HG03469 (cell line): ENCODE results near the gene GRXCR1.

Experiments
- ATAC-seq: cut with Tn5 transposase; IDR thresholded peaks from one replicate; pipeline ENCODE4 v1.9.1; 2021; ENCODE audit warnings: mild to moderate bottlenecking, moderate library complexity, moderate number of reproducible peaks; ENCODE audit not compliant: unreplicated experiment

GRXCR1 gene

DNA sequence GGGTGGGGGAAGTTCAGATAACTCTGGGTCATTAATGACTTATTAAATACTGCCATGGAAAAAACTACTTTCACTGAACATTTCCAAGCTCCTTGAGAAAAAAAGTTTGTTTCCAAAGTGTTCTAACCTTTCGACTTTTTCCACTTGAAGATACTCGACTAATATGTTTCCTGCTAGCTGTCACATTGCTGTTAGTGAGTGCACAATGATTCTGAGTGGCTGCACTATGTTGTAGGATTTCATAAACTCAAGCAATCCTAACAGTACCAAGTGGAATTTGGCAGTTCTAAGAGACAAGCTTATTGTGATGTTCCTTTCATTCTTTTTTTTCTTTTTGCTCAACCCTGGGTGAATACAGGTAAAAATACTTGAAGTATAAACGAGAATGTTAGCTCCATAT, 33.4 kb downstream of the GRXCR1 start:
- no peak for ATAC-seq

DNA sequence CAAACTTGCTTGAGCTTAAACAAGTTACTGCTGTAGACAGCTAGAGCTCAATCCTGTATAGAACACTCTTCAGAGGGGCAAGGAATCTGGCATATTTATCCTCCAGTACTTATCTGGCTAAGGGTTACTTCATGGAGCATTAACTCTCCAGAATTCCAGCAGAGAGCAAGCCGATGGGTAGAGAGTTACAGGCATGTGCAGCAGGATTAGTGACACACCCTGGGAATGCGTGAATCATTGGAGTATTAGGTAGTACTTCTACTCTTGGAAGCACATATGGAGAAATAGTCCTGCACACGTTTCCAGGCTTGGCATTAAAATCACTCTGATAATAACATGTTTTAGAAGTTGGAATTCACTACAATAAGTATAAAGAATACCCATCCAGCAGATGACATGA, 35.4 kb downstream of the GRXCR1 start:
- ATAC-seq = no peak

- ATAC-seq = no peak
Measured at GRCh38 chr4:42928582-42928981, 36.1 kb downstream of the GRXCR1 start.

DNA sequence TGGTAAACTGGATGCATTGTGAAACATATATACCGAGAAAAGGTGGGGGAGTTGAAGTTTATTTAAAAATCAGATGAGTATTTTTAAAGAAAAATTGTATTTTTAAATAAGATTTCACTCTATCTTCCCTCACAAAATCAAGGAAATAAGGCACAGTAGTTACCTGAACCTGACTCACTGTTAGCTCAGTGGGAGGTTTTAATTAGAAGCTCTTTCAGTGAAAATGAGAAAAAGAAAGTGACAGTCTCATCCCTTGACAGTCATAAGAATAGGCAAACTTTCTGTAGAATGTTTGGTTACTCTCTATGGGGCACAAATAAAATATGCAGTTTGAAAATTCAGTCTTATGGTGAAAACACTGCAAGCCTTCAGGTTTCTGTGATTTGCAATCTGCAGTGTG, 49.7 kb downstream of the GRXCR1 start:
- ATAC-seq = no peak

- no peak for ATAC-seq
Measured at GRCh38 chr4:42945874-42946273, 53.4 kb downstream of the GRXCR1 start.

GRCh38 chr4:42953321-42953720, 60.8 kb downstream of the GRXCR1 start:
- ATAC-seq = no peak

GRCh38 chr4:42954963-42955669, 62.6 kb downstream of the GRXCR1 start:
- ATAC-seq = no peak

DNA sequence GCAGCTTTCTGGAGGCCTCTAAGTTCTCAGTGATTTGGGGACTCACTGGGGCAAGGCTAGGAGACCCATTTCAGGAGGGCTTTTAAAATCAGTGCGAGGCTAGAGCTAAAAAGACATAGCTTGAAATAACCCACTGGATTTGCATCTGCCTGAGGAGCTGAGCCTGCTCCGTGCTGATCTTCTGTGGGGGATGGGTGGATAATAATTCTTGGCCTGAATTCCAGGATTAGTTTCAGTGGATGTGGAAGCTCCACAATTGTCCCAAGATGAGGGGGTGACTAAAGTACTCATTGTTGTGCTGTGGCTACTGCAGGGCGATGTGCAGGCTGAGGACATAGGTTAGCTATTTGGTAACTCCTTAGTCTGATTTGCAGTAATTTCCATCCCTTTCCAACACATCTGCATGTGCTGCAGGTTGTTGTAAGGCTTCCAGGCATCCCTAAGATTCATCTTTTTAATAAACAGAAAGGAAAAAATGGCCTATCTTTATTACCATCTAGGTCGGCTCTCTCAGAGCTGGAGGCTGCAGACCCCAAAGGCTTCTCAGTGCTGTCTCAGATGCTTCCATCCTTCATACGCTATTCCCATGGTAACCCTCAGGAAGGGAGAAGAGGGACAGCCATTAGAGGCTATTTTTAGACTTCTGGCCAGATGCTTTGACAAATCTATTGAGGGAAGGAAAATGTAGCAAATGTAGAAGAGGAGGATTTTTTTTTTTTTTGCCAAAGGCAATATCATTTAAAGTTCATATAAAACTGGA, 63.4 kb downstream of the GRXCR1 start:
- ATAC-seq = no peak

GRCh38 chr4:42965326-42965725, 72.8 kb downstream of the GRXCR1 start:
- ATAC-seq = no peak

- ATAC-seq = no peak
Measured at GRCh38 chr4:42985976-42986375, 93.5 kb downstream of the GRXCR1 start.

DNA sequence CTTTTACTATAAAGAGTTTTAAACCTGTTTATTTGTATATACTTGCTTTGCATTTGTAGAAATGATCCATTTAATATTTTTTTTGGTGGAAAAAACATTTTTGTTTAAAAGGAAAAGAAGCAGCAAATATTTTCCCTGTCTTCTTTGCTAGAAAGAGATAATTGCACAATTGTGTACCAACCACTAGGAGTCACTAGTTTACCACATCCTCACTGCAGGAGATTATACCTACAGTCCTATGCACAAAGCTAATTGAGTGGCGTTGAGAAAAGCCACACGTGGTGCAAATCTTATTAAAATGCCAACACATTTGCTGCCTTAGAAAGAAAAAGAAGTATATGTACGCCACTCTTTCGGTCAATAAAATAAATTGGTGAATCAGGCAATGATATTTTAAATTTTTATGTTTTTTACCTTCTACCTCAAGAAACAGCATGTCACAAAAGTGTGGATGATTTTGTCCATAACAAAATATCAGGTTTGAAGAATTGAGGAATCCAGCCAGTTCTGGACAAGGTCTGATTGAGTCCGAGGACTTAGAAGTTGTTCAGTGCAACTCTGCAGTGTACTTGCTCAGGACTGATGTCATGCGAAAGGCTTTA, 102.9 kb downstream of the GRXCR1 start:
- ATAC-seq = peak; percentile 89

DNA sequence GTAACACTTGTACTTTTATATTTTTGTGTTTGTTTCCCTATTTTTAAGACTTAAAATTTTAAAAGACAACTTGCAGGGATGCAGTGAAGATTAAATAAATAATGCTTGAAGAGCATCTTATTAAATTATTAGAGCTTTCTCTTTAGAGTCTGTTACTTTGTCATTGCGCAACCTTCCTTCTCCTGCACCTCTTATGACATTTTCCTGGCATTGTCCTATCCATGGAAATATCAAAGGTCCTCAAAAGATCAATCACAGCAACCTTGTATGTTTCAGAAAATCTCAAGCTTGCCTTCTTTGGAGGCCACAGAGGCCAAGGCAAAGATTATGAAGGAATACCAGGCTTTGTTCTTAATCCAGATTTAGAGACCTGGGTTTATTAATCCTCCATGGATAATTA, 116.3 kb downstream of the GRXCR1 start:
- ATAC-seq = no peak

DNA sequence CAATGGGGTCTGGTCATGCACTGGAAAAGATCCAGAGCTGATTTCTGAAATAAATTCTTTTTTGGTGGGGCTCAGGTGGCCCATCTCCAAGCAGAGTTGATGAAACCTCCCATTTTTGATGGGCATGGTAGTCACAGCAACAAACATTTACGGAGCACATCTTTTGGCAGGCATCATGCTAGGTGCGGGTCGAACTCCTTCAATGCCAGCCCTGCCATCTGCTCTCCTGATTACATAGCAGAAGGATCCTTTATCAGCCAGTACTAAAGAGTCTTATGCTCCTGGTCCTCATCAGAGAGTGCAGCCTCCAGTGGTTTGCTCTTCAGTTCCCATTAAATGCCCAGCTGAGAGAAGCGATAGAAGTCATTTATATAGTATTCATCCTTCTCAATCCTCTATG, 121.7 kb downstream of the GRXCR1 start:
- ATAC-seq = no peak

DNA sequence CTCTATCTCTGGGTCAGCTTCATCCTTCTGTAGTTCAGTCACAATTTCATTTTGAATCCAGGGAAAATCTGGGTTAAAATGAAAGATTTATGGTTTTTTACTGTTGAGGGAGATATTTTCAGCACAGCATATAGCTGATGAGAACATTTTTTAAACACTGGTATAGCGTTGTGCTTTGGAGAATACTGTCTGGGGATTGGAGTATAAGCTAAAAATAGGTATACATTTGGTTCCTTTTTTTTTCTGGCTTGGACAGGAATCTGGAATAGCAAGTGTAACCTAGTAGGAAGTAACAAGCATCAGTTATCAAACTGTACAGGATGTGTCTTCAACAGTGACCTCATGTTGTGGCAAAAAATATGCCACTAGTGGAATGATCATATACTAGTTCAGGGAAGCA, 149.1 kb downstream of the GRXCR1 start:
- ATAC-seq = no peak

DNA sequence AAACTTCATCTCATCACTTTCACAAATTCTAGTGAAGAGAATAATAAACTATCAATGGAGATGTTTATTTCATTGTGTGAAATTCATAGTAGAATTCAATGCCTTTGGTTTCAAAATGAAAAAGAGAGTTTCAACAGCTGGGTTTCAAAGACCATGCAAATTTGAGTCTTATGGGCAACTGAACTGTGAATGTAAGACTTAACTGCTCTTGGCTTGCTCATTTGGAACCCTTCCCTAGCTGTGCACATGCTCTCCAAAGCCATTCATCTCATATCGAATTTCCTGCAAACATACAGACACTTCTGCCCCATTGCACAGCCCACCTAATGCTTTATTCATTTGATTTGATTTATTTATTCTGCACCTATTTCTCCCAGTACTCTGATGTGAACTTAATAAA, 154.5 kb downstream of the GRXCR1 start:
- ATAC-seq = no peak

- ATAC-seq = no peak
Measured at GRCh38 chr4:43048570-43048969, 156.1 kb downstream of the GRXCR1 start.

GRCh38 chr4:43049326-43049725, 156.8 kb downstream of the GRXCR1 start:
- no peak for ATAC-seq

GRCh38 chr4:43066415-43066814, 173.9 kb downstream of the GRXCR1 start:
- no peak for ATAC-seq

GRCh38 chr4:43071069-43071468, 178.6 kb downstream of the GRXCR1 start:
- no peak for ATAC-seq
